Loucy (cell line): ENCODE data around the gene SMIM23.
"Not testable (repeated sequence)": the region's sequence is repeated elsewhere in the genome, so short reads cannot be mapped to it uniquely, and the experiment has no call there.

Experiments used
- H2AFZ ChIP-seq: fragments of 200-600 bp; sonication (generic); 2 replicates; pipeline ENCODE4 v1.6.0; 2016; ENCODE audit warnings: antibody characterized with exemption, mild to moderate bottlenecking, low read length, moderate library complexity
- H3F3A ChIP-seq: fragments of 200-600 bp; 2 replicates; pipeline ENCODE4 v1.6.0; 2016; ENCODE audit warnings: antibody characterized with exemption, low read depth, mild to moderate bottlenecking
- H3K27me3 ChIP-seq: fragments of 200-600 bp; sonication (generic); 2 replicates; pipeline ENCODE4 v1.6.1; 2014; ENCODE audit warnings: low read length, mild to moderate bottlenecking; ENCODE audit not compliant: insufficient read depth, poor library complexity, severe bottlenecking
- H3K36me3 ChIP-seq: fragments of 200-600 bp; sonication (generic); 2 replicates; pipeline ENCODE4 v1.6.1; 2016; ENCODE audit warnings: low read length; ENCODE audit not compliant: insufficient read depth
- H3K4me1 ChIP-seq: fragments of 200-600 bp; sonication (generic); 2 replicates; pipeline ENCODE4 v1.5.1; 2014; ENCODE audit warnings: low read length, mild to moderate bottlenecking; ENCODE audit not compliant: insufficient read depth, poor library complexity, severe bottlenecking
- H3K4me2 ChIP-seq: fragments of 200-600 bp; sonication (generic); 2 replicates; pipeline ENCODE4 v1.6.0; 2014; ENCODE audit warnings: antibody characterized with exemption, low read length, low read depth, mild to moderate bottlenecking; ENCODE audit not compliant: poor library complexity, severe bottlenecking
- H3K4me3 ChIP-seq: fragments of 200-600 bp; sonication (generic); 2 replicates; pipeline ENCODE4 v1.5.1; 2014; ENCODE audit warnings: low read length, mild to moderate bottlenecking, mixed read lengths; ENCODE audit not compliant: poor library complexity, severe bottlenecking
- H3K79me2 ChIP-seq: fragments of 200-600 bp; sonication (generic); 2 replicates; pipeline ENCODE4 v1.6.1; 2014; ENCODE audit warnings: low read length; ENCODE audit not compliant: insufficient read depth
- H3K9ac ChIP-seq: fragments of 200-600 bp; sonication (generic); 2 replicates; pipeline ENCODE4 v1.6.0; 2014; ENCODE audit warnings: mild to moderate bottlenecking, low read depth, low read length, moderate library complexity; ENCODE audit not compliant: poor library complexity, severe bottlenecking
- H3K9me2 ChIP-seq: fragments of 200-600 bp; sonication (generic); replicated peaks from 2 replicates; pipeline ENCODE4 v1.6.1; 2016; ENCODE audit warnings: low read depth, low read length, mixed read lengths
- H3K9me3 ChIP-seq: fragments of 200-600 bp; sonication (generic); 2 replicates; pipeline ENCODE4 v1.6.1; 2014; ENCODE audit warnings: mild to moderate bottlenecking, antibody characterized with exemption, low read length, low read depth; ENCODE audit not compliant: insufficient read depth
- H4K20me1 ChIP-seq: fragments of 200-600 bp; sonication (generic); 2 replicates; pipeline ENCODE4 v1.6.0; 2014; ENCODE audit warnings: antibody characterized with exemption, low read length, mild to moderate bottlenecking; ENCODE audit not compliant: insufficient read depth, poor library complexity, severe bottlenecking
- CTCF ChIP-seq: fragments of 200-600 bp; sonication (generic); conservative IDR thresholded peaks from 2 replicates; pipeline ENCODE4 v1.5.1; 2014; ENCODE audit warnings: mild to moderate bottlenecking, antibody characterized with exemption, low read length
- EZH2phosphoT487 ChIP-seq: fragments of 200-600 bp; IDR thresholded peaks from 2 replicates; pipeline ENCODE4 v1.6.1; 2018; ENCODE audit warnings: antibody characterized with exemption, mild to moderate bottlenecking, moderate library complexity, borderline replicate concordance

The SMIM23 gene

GRCh38 chr5:171776770-171777759 lies 8.6 kb upstream of the SMIM23 start:
- Histone ChIP-seq H3K4me3 (no peak overlapping the region), H3K9ac (no peak overlapping the region), H3K79me2 (no peaks in the 10 kb centered on the region)

GRCh38 chr5:171781744-171782143 lies 3.9 kb upstream of the SMIM23 start:
- not testable (repeated sequence) for H3K4me2 ChIP-seq, H4K20me1 ChIP-seq, H3K4me3 ChIP-seq, H3K36me3 ChIP-seq, H3F3A ChIP-seq, H3K9me3 ChIP-seq, H3K9ac ChIP-seq, H3K27me3 ChIP-seq, H3K4me1 ChIP-seq, H3K9me2 ChIP-seq, H3K79me2 ChIP-seq, H2AFZ ChIP-seq

More at GRCh38 chr5:171776770-171777759, 8.6 kb upstream of the SMIM23 start:
- no peaks in the 10 kb centered on the region for H3K9me2 ChIP-seq
- no peak for TF ChIP-seq EZH2phosphoT487
- no peak for TF ChIP-seq CTCF
- H3K4me2 ChIP-seq, result no peak overlapping the region
- H3K36me3 ChIP-seq, result no peaks in the 10 kb centered on the region
- no peaks in the 10 kb centered on the region for H4K20me1 ChIP-seq
- H3K4me1 ChIP-seq, result no peaks in the 10 kb centered on the region
- no peaks in the 10 kb centered on the region for H3K9me3 ChIP-seq
- no peak overlapping the region for H2AFZ ChIP-seq
- no peaks in the 10 kb centered on the region for H3K27me3 ChIP-seq
- H3F3A ChIP-seq, result no peaks in the 10 kb centered on the region

GRCh38 chr5:171782332-171782966 lies 3.2 kb upstream of the SMIM23 start:
- no peak overlapping the region for H3K4me2 ChIP-seq
- no peak overlapping the region for H3K4me3 ChIP-seq

More at GRCh38 chr5:171782332-171782966, 3.2 kb upstream of the SMIM23 start:
- H2AFZ ChIP-seq, result no peak overlapping the region
- no peaks in the 10 kb centered on the region for H3K9me3 ChIP-seq
- TF ChIP-seq CTCF (no peak), EZH2phosphoT487 (no peak)
- no peaks in the 10 kb centered on the region for H3K79me2 ChIP-seq
- no peak overlapping the region for H3K9ac ChIP-seq
- no peaks in the 10 kb centered on the region for H3K9me2 ChIP-seq
- H3K4me1 ChIP-seq, result no peaks in the 10 kb centered on the region
- H3F3A ChIP-seq, result no peaks in the 10 kb centered on the region
- no peaks in the 10 kb centered on the region for H3K27me3 ChIP-seq
- no peaks in the 10 kb centered on the region for H3K36me3 ChIP-seq
- no peaks in the 10 kb centered on the region for H4K20me1 ChIP-seq
